ENCODE data around the gene SNRPD1. TPM values are rescaled to one million over a fixed set of nuclear protein-coding genes. Genes with fewer than 3 reads are reported as not detected.
"Not testable (repeated sequence)": the region's sequence is repeated elsewhere in the genome, so short reads cannot be mapped to it uniquely, and the experiment has no call there.

Gene SNRPD1
- 82.5 TPM for total RNA-seq (ENCODE audit: unreplicated experiment)
- long read RNA-seq, full-length matches to known transcripts = 108 of 115 reads
- long read RNA-seq, partial matches to known transcripts = 5 of 115 reads
- long read RNA-seq, other reads (novel, unspliced or antisense) = 2 of 115 reads

GRCh38 chr18:21612125-21613039, at the start of gene SNRPD1:
Gene SNRPD1 (plus strand): TSS chr18:21612314. CDS start chr18:21612430, 116 bp downstream.
- DNase-seq (ENCODE audit: low spot score) = peak; percentile 98
- Mint-ChIP-seq H3K27me3 (ENCODE audit: unreplicated experiment) (peaks cover 2% of the 10 kb centered on the region), H3K9me3 (ENCODE audit: unreplicated experiment) (no peaks in the 10 kb centered on the region), H3K36me3 (ENCODE audit: low read depth, unreplicated experiment) (peaks cover 15% of the 10 kb centered on the region), H3K4me1 (ENCODE audit: unreplicated experiment) (peaks cover 15% of the 10 kb centered on the region), H3K27ac (ENCODE audit: unreplicated experiment) (peak within 1 kb of the TSS; percentile 99), H3K4me3 (ENCODE audit: unreplicated experiment) (peak within 1 kb of the TSS; percentile 96)
- peak; percentile 85 for TF ChIP-seq CTCF (IDR thresholded peaks at IDR 0.05; ENCODE audit: unreplicated experiment)

- no peak for DNase-seq (ENCODE audit: low spot score)
- peaks cover 52% of the 10 kb centered on the region for H3K36me3 Mint-ChIP-seq (ENCODE audit: low read depth, unreplicated experiment)
- no peak for TF ChIP-seq CTCF (IDR thresholded peaks at IDR 0.05; ENCODE audit: unreplicated experiment)
- H3K27me3 Mint-ChIP-seq (ENCODE audit: unreplicated experiment) = no peaks in the 10 kb centered on the region
- H3K4me1 Mint-ChIP-seq (ENCODE audit: unreplicated experiment) = no peaks in the 10 kb centered on the region
- H3K4me3 Mint-ChIP-seq (ENCODE audit: unreplicated experiment) = no peak overlapping the region
- no peak overlapping the region for H3K27ac Mint-ChIP-seq (ENCODE audit: unreplicated experiment)
- no peaks in the 10 kb centered on the region for H3K9me3 Mint-ChIP-seq (ENCODE audit: unreplicated experiment)
These were observed 40.3 kb upstream of the SNRPD1 start for GRCh38 chr18:21571772-21572171.

- no peak for TF ChIP-seq CTCF (IDR thresholded peaks at IDR 0.05; ENCODE audit: unreplicated experiment)
- Mint-ChIP-seq H3K36me3 (ENCODE audit: low read depth, unreplicated experiment) (peaks cover 49% of the 10 kb centered on the region), H3K9me3 (ENCODE audit: unreplicated experiment) (no peaks in the 10 kb centered on the region), H3K4me3 (ENCODE audit: unreplicated experiment) (no peak overlapping the region), H3K27ac (ENCODE audit: unreplicated experiment) (no peak overlapping the region), H3K4me1 (ENCODE audit: unreplicated experiment) (no peaks in the 10 kb centered on the region), H3K27me3 (ENCODE audit: unreplicated experiment) (no peaks in the 10 kb centered on the region)
- DNase-seq (ENCODE audit: low spot score) = no peak
These were observed 36.5 kb upstream of the SNRPD1 start for GRCh38 chr18:21575656-21576055.

GRCh38 chr18:21584391-21584790, 27.7 kb upstream of the SNRPD1 start:
- TF ChIP-seq CTCF (IDR thresholded peaks at IDR 0.05; ENCODE audit: unreplicated experiment) = no peak
- Mint-ChIP-seq H3K27ac (ENCODE audit: unreplicated experiment) (no peak overlapping the region), H3K4me1 (ENCODE audit: unreplicated experiment) (no peaks in the 10 kb centered on the region), H3K9me3 (ENCODE audit: unreplicated experiment) (no peaks in the 10 kb centered on the region), H3K27me3 (ENCODE audit: unreplicated experiment) (no peaks in the 10 kb centered on the region), H3K4me3 (ENCODE audit: unreplicated experiment) (no peak overlapping the region), H3K36me3 (ENCODE audit: low read depth, unreplicated experiment) (peaks cover 3% of the 10 kb centered on the region)
- DNase-seq (ENCODE audit: low spot score) = no peak

- not testable (repeated sequence) for H3K27ac Mint-ChIP-seq (ENCODE audit: unreplicated experiment); H3K9me3 Mint-ChIP-seq (ENCODE audit: unreplicated experiment); H3K4me1 Mint-ChIP-seq (ENCODE audit: unreplicated experiment); H3K27me3 Mint-ChIP-seq (ENCODE audit: unreplicated experiment); DNase-seq (ENCODE audit: low spot score); H3K4me3 Mint-ChIP-seq (ENCODE audit: unreplicated experiment)
- H3K36me3 Mint-ChIP-seq (ENCODE audit: low read depth, unreplicated experiment) = peaks cover 25% of the 10 kb centered on the region
These were observed 19.8 kb upstream of the SNRPD1 start for GRCh38 chr18:21592361-21592760.
